NB4 (cell line): ENCODE data around the gene OSM.
"Not testable (repeated sequence)": the region's sequence is repeated elsewhere in the genome, so short reads cannot be mapped to it uniquely, and the experiment has no call there.

Experiments used
- DNase-seq: peaks from one replicate; pipeline ENCODE4 v3.0.0; 2010; ENCODE audit warnings: low read depth
- H3K4me3 ChIP-seq: one replicate; pipeline ENCODE4 v1.5.1; 2011; ENCODE audit warnings: mild to moderate bottlenecking, low read depth, low read length, moderate library complexity
- CTCF ChIP-seq: IDR thresholded peaks from one replicate; pipeline ENCODE4 v1.5.1; 2012; ENCODE audit warnings: low read depth, low read length
- MAX ChIP-seq: IDR thresholded peaks from 2 replicates; pipeline ENCODE4 v1.6.1; 2011; ENCODE audit warnings: low read depth, low read length
- MYC ChIP-seq: IDR thresholded peaks from 2 replicates; pipeline ENCODE4 v1.6.1; 2011; ENCODE audit warnings: low read depth, low read length
- POLR2A ChIP-seq: IDR thresholded peaks from 2 replicates; pipeline ENCODE4 v1.6.1; 2011; ENCODE audit warnings: mild to moderate bottlenecking; ENCODE audit not compliant: insufficient read length; ENCODE audit errors: extremely low read depth

The OSM gene

GRCh38 chr22:30220338-30221012, 46.2 kb downstream of the OSM start:
- no peak for DNase-seq
- H3K4me3 ChIP-seq, result no peak overlapping the region
- no peak for TF ChIP-seq MYC
- TF ChIP-seq POLR2A, result no peak
- no peak for TF ChIP-seq CTCF
- no peak for TF ChIP-seq MAX

GRCh38 chr22:30219668-30220278, 46.9 kb downstream of the OSM start:
- H3K4me3 ChIP-seq, result no peak overlapping the region
- no peak for DNase-seq
- no peak for TF ChIP-seq POLR2A
- no peak for TF ChIP-seq MAX
- no peak for TF ChIP-seq MYC

- no peak for DNase-seq
- H3K4me3 ChIP-seq, result no peak overlapping the region
- TF ChIP-seq MAX (no peak), MYC (no peak), POLR2A (no peak), CTCF (no peak)
Measured at GRCh38 chr22:30219049-30219654, 47.5 kb downstream of the OSM start.

- no peak for DNase-seq
- TF ChIP-seq POLR2A, result no peak
- no peak for TF ChIP-seq MYC
- TF ChIP-seq CTCF, result no peak
- TF ChIP-seq MAX, result no peak
- no peak overlapping the region for H3K4me3 ChIP-seq
Measured at GRCh38 chr22:30217698-30218560, 48.7 kb downstream of the OSM start.

- TF ChIP-seq MAX, result no peak
- TF ChIP-seq MYC, result no peak
- no peak for TF ChIP-seq POLR2A
- DNase-seq, result no peak
- no peak overlapping the region for H3K4me3 ChIP-seq
Measured at GRCh38 chr22:30216710-30217109, 49.9 kb downstream of the OSM start.

- DNase-seq, H3K4me3 ChIP-seq: not testable (repeated sequence)
Measured at GRCh38 chr22:30216272-30216671, 50.4 kb downstream of the OSM start.
